Measurements from ENCODE around the gene ABLIM2. TPM values are rescaled to one million over a fixed set of nuclear protein-coding genes. Genes with fewer than 3 reads are reported as not detected.

The ABLIM2 gene
- total RNA-seq, 2 experiments from 2014 or later, result 0.30 to 0.79 TPM

- Mint-ChIP-seq H3K9me3 (no peaks in the 10 kb centered on the region), H3K27me3 (no peaks in the 10 kb centered on the region), H3K27ac (no peak overlapping the region), H3K4me3 (no peak overlapping the region), H3K36me3 (ENCODE audit: low read depth) (no peaks in the 10 kb centered on the region), H3K4me1 (no peaks in the 10 kb centered on the region)
- ChIA-PET POLR2A (no interaction called here), CTCF (no interaction called here)
- DNase-seq, result no peak
Observed at GRCh38 chr4:8109406-8110065, 49.1 kb downstream of the ABLIM2 start.

- ChIA-PET POLR2A (no interaction called here), CTCF (interaction anchor here (1.0 kb wide), 1 partner anchor 82 kb away, joined by 3 read pairs; no protein-coding TSS in a partner anchor)
- no peaks in the 10 kb centered on the region for H3K9me3 Mint-ChIP-seq
- H3K4me1 Mint-ChIP-seq, result no peaks in the 10 kb centered on the region
- no peak overlapping the region for H3K27ac Mint-ChIP-seq
- no peak overlapping the region for H3K4me3 Mint-ChIP-seq
- no peaks in the 10 kb centered on the region for H3K27me3 Mint-ChIP-seq
- no peaks in the 10 kb centered on the region for H3K36me3 Mint-ChIP-seq (ENCODE audit: low read depth)
- DNase-seq, result no peak
Observed at GRCh38 chr4:8108991-8109390, 49.6 kb downstream of the ABLIM2 start.

- POLR2A ChIA-PET, result no interaction called here
- H3K9me3 Mint-ChIP-seq, result no peaks in the 10 kb centered on the region
Observed at GRCh38 chr4:8108261-8108660, 50.4 kb downstream of the ABLIM2 start.

GRCh38 chr4:8107146-8107657 lies 51.4 kb downstream of the ABLIM2 start:
- Mint-ChIP-seq H3K36me3 (ENCODE audit: low read depth) (no peaks in the 10 kb centered on the region), H3K9me3 (no peaks in the 10 kb centered on the region), H3K4me3 (no peak overlapping the region), H3K27me3 (no peaks in the 10 kb centered on the region), H3K4me1 (no peaks in the 10 kb centered on the region), H3K27ac (no peak overlapping the region)
- CTCF ChIA-PET, result interaction anchor here (1.2 kb wide), 1 partner anchor 8 kb away, joined by 4 read pairs; no protein-coding TSS in a partner anchor
- DNase-seq, result no peak
- POLR2A ChIA-PET, result no interaction called here

More at GRCh38 chr4:8108261-8108660, 50.4 kb downstream of the ABLIM2 start:
- Mint-ChIP-seq H3K36me3 (ENCODE audit: low read depth) (no peaks in the 10 kb centered on the region), H3K4me1 (no peaks in the 10 kb centered on the region), H3K27ac (no peak overlapping the region), H3K27me3 (no peaks in the 10 kb centered on the region), H3K4me3 (no peak overlapping the region)
- CTCF ChIA-PET, result interaction anchor here (1.0 kb wide), 1 partner anchor 83 kb away, joined by 3 read pairs; no protein-coding TSS in a partner anchor
- DNase-seq, result no peak

- Mint-ChIP-seq H3K27ac (no peak overlapping the region), H3K9me3 (no peaks in the 10 kb centered on the region), H3K4me3 (no peak overlapping the region), H3K27me3 (no peaks in the 10 kb centered on the region), H3K4me1 (no peaks in the 10 kb centered on the region), H3K36me3 (ENCODE audit: low read depth) (no peaks in the 10 kb centered on the region)
- DNase-seq, result no peak
- CTCF ChIA-PET, result interaction anchor here (1.2 kb wide), 1 partner anchor 9 kb away, joined by 4 read pairs; no protein-coding TSS in a partner anchor
- POLR2A ChIA-PET, result no interaction called here
Observed at GRCh38 chr4:8106451-8107025, 52.1 kb downstream of the ABLIM2 start.

GRCh38 chr4:8105306-8106100 lies 53.1 kb downstream of the ABLIM2 start:
- Mint-ChIP-seq H3K27me3 (no peaks in the 10 kb centered on the region), H3K4me1 (no peaks in the 10 kb centered on the region), H3K4me3 (no peak overlapping the region), H3K36me3 (ENCODE audit: low read depth) (no peaks in the 10 kb centered on the region), H3K27ac (no peak overlapping the region), H3K9me3 (no peaks in the 10 kb centered on the region)
- ChIA-PET POLR2A (no interaction called here), CTCF (no interaction called here)
- DNase-seq, result no peak

GRCh38 chr4:8104491-8105305 lies 53.9 kb downstream of the ABLIM2 start:
- H3K9me3 Mint-ChIP-seq, result no peaks in the 10 kb centered on the region
- H3K36me3 Mint-ChIP-seq (ENCODE audit: low read depth), result no peaks in the 10 kb centered on the region
- POLR2A ChIA-PET, result no interaction called here
- no peaks in the 10 kb centered on the region for H3K27me3 Mint-ChIP-seq
- H3K4me1 Mint-ChIP-seq, result no peaks in the 10 kb centered on the region
- H3K4me3 Mint-ChIP-seq, result no peak overlapping the region
- CTCF ChIA-PET, result no interaction called here
- DNase-seq, result no peak
- H3K27ac Mint-ChIP-seq, result no peak overlapping the region

- POLR2A ChIA-PET, result no interaction called here
- CTCF ChIA-PET, result no interaction called here
- Mint-ChIP-seq H3K9me3 (no peaks in the 10 kb centered on the region), H3K27me3 (no peaks in the 10 kb centered on the region), H3K4me3 (no peak overlapping the region), H3K27ac (no peak overlapping the region), H3K36me3 (ENCODE audit: low read depth) (no peaks in the 10 kb centered on the region), H3K4me1 (no peaks in the 10 kb centered on the region)
- DNase-seq, result no peak
Observed at GRCh38 chr4:8103421-8104390, 54.9 kb downstream of the ABLIM2 start.

GRCh38 chr4:8102831-8103230 lies 55.8 kb downstream of the ABLIM2 start:
- no peaks in the 10 kb centered on the region for H3K4me1 Mint-ChIP-seq
- H3K27ac Mint-ChIP-seq, result no peak overlapping the region
- H3K4me3 Mint-ChIP-seq, result no peak overlapping the region
- no peak for DNase-seq
- ChIA-PET CTCF (no interaction called here), POLR2A (no interaction called here)
- no peaks in the 10 kb centered on the region for H3K9me3 Mint-ChIP-seq
- H3K27me3 Mint-ChIP-seq, result no peaks in the 10 kb centered on the region
- no peaks in the 10 kb centered on the region for H3K36me3 Mint-ChIP-seq (ENCODE audit: low read depth)

GRCh38 chr4:8102076-8102355 lies 56.6 kb downstream of the ABLIM2 start:
- Mint-ChIP-seq H3K9me3 (no peaks in the 10 kb centered on the region), H3K4me3 (no peak overlapping the region), H3K27me3 (no peaks in the 10 kb centered on the region), H3K36me3 (ENCODE audit: low read depth) (no peaks in the 10 kb centered on the region), H3K27ac (no peak overlapping the region), H3K4me1 (no peaks in the 10 kb centered on the region)
- POLR2A ChIA-PET, result no interaction called here
- DNase-seq, result no peak
- CTCF ChIA-PET, result no interaction called here

GRCh38 chr4:8101213-8102075 lies 57.2 kb downstream of the ABLIM2 start:
- ChIA-PET CTCF (no interaction called here), POLR2A (no interaction called here)
- no peaks in the 10 kb centered on the region for H3K9me3 Mint-ChIP-seq
- H3K27ac Mint-ChIP-seq, result no peak overlapping the region
- no peak for DNase-seq
- no peaks in the 10 kb centered on the region for H3K4me1 Mint-ChIP-seq
- no peaks in the 10 kb centered on the region for H3K36me3 Mint-ChIP-seq (ENCODE audit: low read depth)
- no peaks in the 10 kb centered on the region for H3K27me3 Mint-ChIP-seq
- no peak overlapping the region for H3K4me3 Mint-ChIP-seq

Data from activated CD4-positive, alpha-beta T cell treated with anti-CD3 and anti-CD28 coated beads, Interleukin-2, amount 10 ng/mL, durations not matched to agents 7 days and 5 days (primary cell).